Mesothelial cell of epicardium (in vitro differentiated cells): ENCODE measurements around the gene DCTN1. TPM values are rescaled to one million over a fixed set of nuclear protein-coding genes. Genes with fewer than 3 reads are reported as not detected.

Experiments
- DNase-seq, 2 experiments: peaks; one replicate each; pipeline ENCODE4 v3.0.0; 2021; ENCODE audit warnings: low spot score in 2 of 2; ENCODE audit not compliant: unreplicated experiment in 2 of 2
- H3K27ac Mint-ChIP-seq: 2 replicates; pipeline ENCODE4 v1.8.0; 2021; ENCODE audit warnings: mixed read lengths
- H3K27me3 Mint-ChIP-seq: 2 replicates; pipeline ENCODE4 v1.8.0; 2021; ENCODE audit warnings: low read depth, mixed read lengths
- H3K36me3 Mint-ChIP-seq: 2 replicates; pipeline ENCODE4 v1.8.0; 2021; ENCODE audit warnings: mixed read lengths
- H3K4me1 Mint-ChIP-seq: 2 replicates; pipeline ENCODE4 v1.8.0; 2021; ENCODE audit warnings: mixed read lengths
- H3K4me3 Mint-ChIP-seq: 2 replicates; pipeline ENCODE4 v1.8.0; 2021; ENCODE audit warnings: mild to moderate bottlenecking, moderate library complexity, mixed read lengths
- H3K9me3 Mint-ChIP-seq: 2 replicates; pipeline ENCODE4 v1.8.0; 2021; ENCODE audit warnings: mixed read lengths
- CTCF ChIP-seq: fragments of 200-600 bp; sonication (generic); IDR thresholded peaks from one replicate; pipeline ENCODE4 v1.5.0; 2021; ENCODE audit warnings: antibody characterized with exemption; ENCODE audit not compliant: unreplicated experiment
- total RNA-seq: library from RNA; stranded (reverse); gene quantifications from 3 replicates; pipeline ENCODE4 v1.2.1, GENCODE V29; 2021

DCTN1 gene
- total RNA-seq, 1 donor from 2014 or later: 136 TPM

DNA sequence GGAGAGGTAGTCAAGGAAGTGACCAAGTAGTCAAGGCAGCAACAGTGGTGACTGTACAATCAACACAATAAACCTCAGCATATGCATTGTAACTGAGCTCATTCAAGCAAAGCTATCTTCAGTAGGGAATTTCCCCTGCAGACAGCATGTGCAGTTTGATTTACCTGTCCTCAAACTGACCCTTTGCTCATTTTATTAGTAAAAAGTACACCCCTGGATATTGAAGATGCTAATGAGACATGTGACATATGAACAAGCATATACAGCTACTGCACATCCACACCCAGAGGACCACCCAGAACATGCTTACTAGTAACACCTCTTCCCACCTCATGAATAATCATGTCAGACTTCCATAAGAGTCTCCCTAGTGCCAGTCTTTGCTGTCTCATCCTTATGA lies 25.9 kb upstream of the DCTN1 start:
- Mint-ChIP-seq H3K4me1 (no peaks in the 10 kb centered on the region), H3K27me3 (peaks cover 14% of the 10 kb centered on the region), H3K27ac (no peak overlapping the region), H3K9me3 (no peaks in the 10 kb centered on the region), H3K4me3 (no peak overlapping the region), H3K36me3 (no peaks in the 10 kb centered on the region)
- TF ChIP-seq CTCF: no peak
- DNase-seq: no peak

- H3K9me3 Mint-ChIP-seq: no peaks in the 10 kb centered on the region
- no peaks in the 10 kb centered on the region for H3K27me3 Mint-ChIP-seq
- no peaks in the 10 kb centered on the region for H3K36me3 Mint-ChIP-seq
- H3K27ac Mint-ChIP-seq: no peak overlapping the region
- no peak for TF ChIP-seq CTCF
- H3K4me3 Mint-ChIP-seq: no peak overlapping the region
- H3K4me1 Mint-ChIP-seq: no peaks in the 10 kb centered on the region
- DNase-seq: no peak
These were observed 21.8 kb upstream of the DCTN1 start for GRCh38 chr2:74401891-74402290.

GRCh38 chr2:74399785-74400184 lies 19.7 kb upstream of the DCTN1 start:
- peak; percentile 61 for TF ChIP-seq CTCF
- Mint-ChIP-seq H3K27ac (no peak overlapping the region), H3K27me3 (peaks cover 4% of the 10 kb centered on the region), H3K4me1 (no peaks in the 10 kb centered on the region), H3K4me3 (no peak overlapping the region), H3K9me3 (no peaks in the 10 kb centered on the region), H3K36me3 (no peaks in the 10 kb centered on the region)
- no peak for DNase-seq

DNA sequence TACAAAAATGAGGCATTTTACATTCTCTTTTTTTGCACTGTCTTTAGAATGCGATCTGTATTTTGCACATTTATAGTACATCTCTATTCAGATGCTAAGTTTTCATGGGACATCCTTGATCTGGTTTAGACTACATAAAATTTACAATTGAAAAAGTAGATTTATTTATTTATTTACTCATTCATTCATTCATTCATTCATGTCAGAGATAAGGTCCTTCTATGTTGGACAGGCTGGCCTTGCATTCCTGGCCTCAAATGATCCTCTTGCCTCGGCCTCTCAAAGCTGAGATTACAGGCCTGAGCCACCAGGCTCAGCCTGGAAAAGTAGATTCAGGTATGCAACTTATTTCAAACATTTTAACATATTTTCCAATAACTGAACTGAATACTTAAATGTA lies 16.0 kb upstream of the DCTN1 start:
- no peak overlapping the region for H3K4me3 Mint-ChIP-seq
- DNase-seq: no peak
- peaks cover 4% of the 10 kb centered on the region for H3K4me1 Mint-ChIP-seq
- H3K27me3 Mint-ChIP-seq: peaks cover 5% of the 10 kb centered on the region
- no peaks in the 10 kb centered on the region for H3K36me3 Mint-ChIP-seq
- H3K9me3 Mint-ChIP-seq: no peaks in the 10 kb centered on the region
- no peak for TF ChIP-seq CTCF
- H3K27ac Mint-ChIP-seq: no peak overlapping the region

DNA sequence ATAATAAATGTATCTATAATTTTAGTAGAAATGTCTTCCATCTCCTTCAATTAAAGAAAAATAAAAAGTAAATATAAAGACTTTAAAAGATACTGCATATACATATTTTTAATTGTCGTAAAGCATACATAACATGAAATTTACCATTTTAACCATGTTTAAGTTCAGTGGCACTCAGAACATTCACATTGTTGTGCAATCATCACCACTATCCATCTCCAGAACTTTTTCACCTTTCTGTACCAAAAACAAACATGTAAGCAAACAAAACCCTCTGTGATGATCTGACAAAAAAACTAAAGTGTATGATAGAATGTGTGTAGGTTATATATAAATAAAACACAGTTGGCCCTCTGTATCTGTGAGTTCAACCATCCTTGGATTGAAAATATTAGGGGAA lies 13.4 kb upstream of the DCTN1 start:
- no peak overlapping the region for H3K27ac Mint-ChIP-seq

More for the DNA sequence above, 13.4 kb upstream of the DCTN1 start:
- no peaks in the 10 kb centered on the region for H3K9me3 Mint-ChIP-seq
- no peak for DNase-seq
- H3K4me3 Mint-ChIP-seq: no peak overlapping the region
- H3K4me1 Mint-ChIP-seq: peaks cover 6% of the 10 kb centered on the region
- no peak for TF ChIP-seq CTCF
- peaks cover 5% of the 10 kb centered on the region for H3K27me3 Mint-ChIP-seq
- H3K36me3 Mint-ChIP-seq: no peaks in the 10 kb centered on the region
